Activated CD8-positive, alpha-beta memory T cell treated with anti-CD3 and anti-CD28 coated beads for 36 hours (primary cell): ENCODE results near the gene MGAT4A. TPM values are rescaled to one million over a fixed set of nuclear protein-coding genes. Genes with fewer than 3 reads are reported as not detected.
"Not testable (repeated sequence)": the region's sequence is repeated elsewhere in the genome, so short reads cannot be mapped to it uniquely, and the experiment has no call there.

Source experiments
- CTCF ChIA-PET: fragments of 350-600 bp; sonication (Branson Sonifier 250); formaldehyde crosslinking; loops from one replicate; lab custom pipeline; 2021; ENCODE audit warnings: antibody characterized with exemption; lab: Charles Lee
- POLR2A ChIA-PET: fragments of 350-600 bp; sonication (Branson Sonifier 250); formaldehyde crosslinking; loops from one replicate; lab custom pipeline; 2021; ENCODE audit warnings: antibody characterized with exemption; lab: Charles Lee
- total RNA-seq, 2 experiments: library from RNA; stranded (reverse); gene quantifications; one replicate each; pipeline ENCODE4 v1.2.3, GENCODE V29; 2021

MGAT4A gene
- total RNA-seq, 2 experiments from 2014 or later: 45.2 to 48.7 TPM

DNA sequence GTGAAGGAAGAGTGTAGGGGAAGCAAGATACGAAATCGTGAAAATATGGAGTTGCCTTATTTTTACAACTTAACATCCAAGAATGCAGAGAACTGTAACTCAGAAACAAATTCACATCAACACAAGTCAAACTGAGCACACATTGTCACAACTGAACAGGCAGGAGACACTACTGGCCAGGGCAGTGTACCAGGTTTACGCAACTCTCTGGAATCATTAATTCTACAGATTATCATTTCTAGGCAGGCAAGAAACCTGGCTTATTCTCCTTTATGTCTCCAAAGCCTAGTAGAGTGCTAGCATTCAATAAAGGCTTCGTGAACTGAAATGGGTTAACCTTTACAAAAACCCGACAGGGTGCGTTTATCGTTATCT is 123.2 kb downstream of the MGAT4A start:
- CTCF ChIA-PET: no interaction called here
- POLR2A ChIA-PET: interaction anchor here (0.6 to 0.7 kb wide), 2 partner anchors 121 to 122 kb away, joined by 3 to 4 read pairs; no protein-coding TSS in a partner anchor

GRCh38 chr2:98607104-98607503 is 123.8 kb downstream of the MGAT4A start:
- ChIA-PET POLR2A (interaction anchor here (0.6 kb wide), 1 partner anchor 595 kb away, joined by 9 read pairs; no protein-coding TSS in a partner anchor), CTCF (interaction anchor here (1.2 kb wide), 1 partner anchor 229 kb away, joined by 3 read pairs; no protein-coding TSS in a partner anchor)

- CTCF ChIA-PET: interaction anchor here (0.9 to 1.2 kb wide), 3 partner anchors 43 to 728 kb away, joined by 3 to 5 read pairs (median 3); no protein-coding TSS in a partner anchor
- POLR2A ChIA-PET: no interaction called here
Observed at GRCh38 chr2:98606431-98606830, 124.5 kb downstream of the MGAT4A start.

GRCh38 chr2:98605076-98605475 is 125.9 kb downstream of the MGAT4A start:
- POLR2A ChIA-PET: interaction anchor here (0.5 kb wide), 1 partner anchor 55 kb away, joined by 3 read pairs; no protein-coding TSS in a partner anchor
- CTCF ChIA-PET: no interaction called here

GRCh38 chr2:98604547-98604946 is 126.4 kb downstream of the MGAT4A start:
- CTCF ChIA-PET: no interaction called here
- POLR2A ChIA-PET: interaction anchor here (0.5 kb wide), 1 partner anchor 56 kb away, joined by 3 read pairs; no protein-coding TSS in a partner anchor

DNA sequence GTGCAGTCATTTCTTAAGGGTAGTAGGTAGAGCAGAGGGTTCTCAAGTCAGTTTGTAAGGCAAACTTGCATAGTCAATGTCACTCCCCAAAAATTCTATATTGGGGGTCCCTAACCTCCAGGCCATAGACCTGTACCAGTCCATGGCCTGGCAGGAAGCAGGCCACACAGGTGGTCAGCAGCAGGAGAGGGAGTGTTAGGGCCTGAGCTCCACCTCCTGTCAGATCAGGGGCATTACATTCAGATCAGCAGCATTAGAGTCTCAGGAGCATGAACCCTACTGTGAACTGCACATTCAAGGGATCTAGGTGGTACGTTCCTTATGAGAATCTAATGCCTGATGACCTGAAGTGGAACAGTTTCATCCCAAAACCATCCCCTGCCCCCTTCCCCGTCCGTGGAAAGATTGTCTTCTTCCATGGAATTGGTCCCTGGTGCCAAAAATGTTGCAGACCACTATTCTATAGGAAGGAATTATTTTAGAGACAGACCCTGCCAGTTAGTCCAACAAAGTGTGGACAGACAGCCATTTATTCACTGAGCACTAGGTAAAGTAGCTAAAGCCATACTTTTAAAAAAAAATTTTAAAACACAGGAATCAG is 129.3 kb downstream of the MGAT4A start:
- CTCF ChIA-PET: interaction anchor here (0.8 to 1.2 kb wide), 2 partner anchors 188 to 234 kb away, joined by 3 read pairs; no protein-coding TSS in a partner anchor
- POLR2A ChIA-PET: no interaction called here

- ChIA-PET CTCF (interaction anchor here (0.6 kb wide), 1 partner anchor 172 kb away, joined by 3 read pairs; no protein-coding TSS in a partner anchor), POLR2A (no interaction called here)
Observed at GRCh38 chr2:98598781-98599428, 132.0 kb downstream of the MGAT4A start.

GRCh38 chr2:98594665-98595064 is 136.3 kb downstream of the MGAT4A start:
- CTCF ChIA-PET: not testable (repeated sequence)

DNA sequence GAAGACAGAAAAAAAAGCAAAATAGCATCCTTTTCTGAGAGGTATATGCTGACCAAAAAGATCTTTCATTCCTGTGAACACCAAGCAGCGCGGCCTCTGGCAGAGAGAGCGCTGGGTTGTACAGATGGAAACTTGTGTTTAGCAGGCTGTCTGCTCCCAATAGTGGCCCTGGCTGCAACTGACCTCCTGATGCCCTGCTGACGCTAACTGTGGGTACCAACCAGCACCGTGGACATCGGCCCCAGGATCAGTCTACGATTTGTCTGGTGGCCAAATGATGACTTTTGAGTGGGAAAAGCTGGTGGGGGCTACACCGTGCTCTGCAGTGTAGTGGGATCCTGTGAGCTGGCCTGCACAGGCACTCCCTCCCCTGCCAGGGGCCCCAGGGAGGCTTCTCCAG is 138.4 kb downstream of the MGAT4A start:
- CTCF ChIA-PET: no interaction called here
- POLR2A ChIA-PET: interaction anchor here (0.6 kb wide), 1 partner anchor 52 kb away, joined by 3 read pairs; no protein-coding TSS in a partner anchor

More at GRCh38 chr2:98594665-98595064, 136.3 kb downstream of the MGAT4A start:
- POLR2A ChIA-PET: not testable (repeated sequence)

DNA sequence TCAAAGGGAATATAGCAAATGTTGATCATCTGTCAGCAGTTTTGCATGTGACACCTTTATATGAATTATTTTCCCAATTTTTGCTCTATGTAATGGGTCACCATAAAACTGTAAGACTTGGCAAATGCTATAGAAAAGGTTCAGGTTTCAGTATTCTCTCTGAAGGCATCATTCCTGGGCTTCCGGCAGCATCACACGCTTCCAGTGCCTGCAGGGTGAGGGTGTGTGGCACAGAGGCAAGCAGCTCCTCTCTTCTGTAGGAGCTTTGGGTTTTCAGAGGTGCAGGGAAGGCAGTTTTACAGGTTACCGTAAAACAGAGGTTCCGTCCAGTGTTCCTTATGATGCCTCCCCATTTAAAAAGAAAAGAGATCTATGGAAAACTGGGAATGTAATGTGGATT is 141.4 kb downstream of the MGAT4A start:
- POLR2A ChIA-PET: no interaction called here
- CTCF ChIA-PET: no interaction called here

DNA sequence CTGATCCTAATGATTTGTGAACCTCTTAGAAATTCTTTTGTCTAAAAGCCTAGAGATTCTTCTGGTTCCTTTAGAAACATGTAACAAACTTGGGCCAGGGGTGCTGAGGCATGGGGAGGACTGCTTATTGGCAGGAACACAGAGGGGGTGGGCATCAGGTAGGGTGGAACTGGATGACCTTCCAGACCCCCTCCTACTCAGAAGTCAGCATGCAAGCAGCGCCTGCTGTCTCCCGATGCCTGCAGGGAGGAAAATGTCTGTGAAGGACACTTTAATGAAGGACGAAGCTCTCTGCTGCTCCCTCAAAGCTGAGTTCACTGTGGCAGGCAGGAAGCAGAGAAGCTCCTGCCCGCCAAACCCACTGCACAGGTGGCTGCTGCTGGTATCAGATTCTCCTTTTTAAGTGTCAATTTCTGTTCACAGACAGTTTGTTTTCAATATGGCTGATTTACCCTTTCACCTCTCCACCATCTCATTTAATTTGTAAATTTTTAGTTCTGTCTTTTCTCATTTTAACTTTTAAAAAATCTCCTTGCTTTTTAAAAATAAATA is 142.0 kb downstream of the MGAT4A start:
- ChIA-PET POLR2A (no interaction called here), CTCF (no interaction called here)

- ChIA-PET POLR2A (no interaction called here), CTCF (interaction anchor here (2.1 kb wide), 1 partner anchor 18 kb away, joined by 4 read pairs; no protein-coding TSS in a partner anchor)
Observed at GRCh38 chr2:98586551-98587140, 144.3 kb downstream of the MGAT4A start.

DNA sequence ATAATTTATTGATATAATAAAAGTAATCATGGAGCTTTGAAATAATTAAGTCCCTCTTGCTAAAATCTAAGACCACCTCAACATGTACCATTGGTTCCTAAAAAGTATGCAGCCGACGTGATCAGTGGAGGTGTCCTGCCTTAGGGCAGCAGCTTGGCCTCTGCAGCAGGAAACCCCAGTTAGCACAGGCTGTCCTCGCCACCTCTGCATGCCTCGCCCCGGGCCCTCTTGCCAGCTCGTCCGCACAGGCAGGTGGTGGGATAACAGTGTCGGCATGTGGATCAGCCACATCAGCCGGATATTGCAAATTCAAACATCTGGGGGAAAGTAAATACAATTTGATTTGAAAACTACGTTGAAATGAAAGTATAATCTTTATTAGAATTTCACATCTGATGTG is 145.5 kb downstream of the MGAT4A start:
- POLR2A ChIA-PET: no interaction called here

DNA sequence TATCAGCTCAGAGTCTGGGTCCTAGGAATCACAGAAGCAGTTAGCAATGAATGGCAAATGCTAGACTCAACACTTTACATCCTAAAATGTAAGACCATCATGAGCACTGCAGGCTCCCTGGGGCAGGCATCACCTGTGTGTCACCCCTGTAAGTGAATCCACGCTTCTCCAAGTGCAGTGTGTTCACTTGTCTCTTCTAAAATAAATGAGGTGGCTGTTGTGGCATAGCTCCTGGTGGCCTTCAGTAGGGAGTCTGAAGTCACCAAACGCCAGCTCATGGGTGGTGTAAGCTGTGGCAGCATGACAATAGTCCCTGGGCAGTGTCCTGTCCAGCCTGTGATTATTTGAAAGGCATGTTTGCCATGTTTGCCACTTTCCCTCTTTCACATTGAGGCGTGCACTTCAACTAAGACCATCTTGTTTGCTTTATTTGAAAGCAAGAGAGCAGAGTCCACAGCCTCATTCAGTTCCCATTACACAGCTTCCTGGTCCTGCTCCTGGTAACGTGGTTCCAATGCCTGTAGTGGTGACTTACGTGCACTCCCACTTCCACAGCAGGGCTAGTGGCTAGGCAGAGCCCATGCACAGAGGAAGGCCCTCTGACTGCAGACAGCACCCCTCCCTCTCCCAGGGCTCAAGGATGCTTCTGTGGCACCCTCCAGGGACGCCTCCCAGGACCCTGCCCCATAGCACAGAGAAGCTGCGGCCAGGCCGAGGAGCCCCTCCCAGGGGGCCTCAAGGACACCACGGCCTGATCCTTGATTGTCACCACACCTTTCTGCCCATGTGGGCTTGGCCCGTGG is 146.9 kb downstream of the MGAT4A start:
- CTCF ChIA-PET: no interaction called here
- POLR2A ChIA-PET: no interaction called here

More for the DNA sequence above, 145.5 kb downstream of the MGAT4A start:
- CTCF ChIA-PET: interaction anchor here (0.5 to 2.1 kb wide), 3 partner anchors 17 to 544 kb away, joined by 3 to 4 read pairs (median 3); no protein-coding TSS in a partner anchor

GRCh38 chr2:98583276-98583675 is 147.7 kb downstream of the MGAT4A start:
- POLR2A ChIA-PET: no interaction called here
- CTCF ChIA-PET: no interaction called here

DNA sequence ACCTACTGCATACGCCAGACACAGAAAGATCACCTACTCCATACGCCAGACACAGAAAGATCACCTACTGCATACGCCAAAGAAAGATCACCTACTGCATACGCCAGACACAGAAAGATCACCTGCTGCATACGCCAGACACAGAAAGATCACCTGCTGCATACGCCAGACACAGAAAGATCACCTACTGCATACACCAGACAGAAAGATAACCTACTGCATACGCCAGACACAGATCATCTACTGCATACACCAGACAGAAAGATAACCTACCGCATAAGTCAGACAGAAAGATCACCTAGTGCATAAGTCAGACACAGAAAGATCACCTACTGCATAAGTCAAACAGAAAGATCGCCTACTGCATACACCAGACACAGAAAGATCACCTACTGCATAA is 148.4 kb downstream of the MGAT4A start:
- CTCF ChIA-PET: no interaction called here
- POLR2A ChIA-PET: no interaction called here

GRCh38 chr2:98580656-98581284 is 150.2 kb downstream of the MGAT4A start:
- ChIA-PET CTCF (no interaction called here), POLR2A (no interaction called here)

GRCh38 chr2:98579926-98580325 is 151.0 kb downstream of the MGAT4A start:
- CTCF ChIA-PET: interaction anchor here (1.1 to 1.7 kb wide), 3 partner anchors 11 to 257 kb away, joined by 3 to 5 read pairs (median 3); no protein-coding TSS in a partner anchor
- POLR2A ChIA-PET: no interaction called here
